SU-DHL-6 (cell line): ENCODE results near the gene ARHGAP22.

ENCODE experiments used
- EZH2phosphoT487 ChIP-seq: fragments of 200-600 bp; sonication (generic), shearing (Covaris generic); conservative IDR thresholded peaks from 2 replicates; pipeline ENCODE4 v1.6.1; 2018; ENCODE audit warnings: mild to moderate bottlenecking, antibody characterized with exemption, low read length, moderate library complexity, mixed read lengths
- TF ChIP-seq, protein P1 (sequence below): fragments of 200-600 bp; sonication (generic); IDR thresholded peaks from one replicate; pipeline ENCODE4 v1.5.1; 2017; ENCODE audit warnings: antibody characterized with exemption, mild to moderate bottlenecking, low read length, moderate library complexity; ENCODE audit not compliant: insufficient read depth, poor library complexity, severe bottlenecking

DNA sequence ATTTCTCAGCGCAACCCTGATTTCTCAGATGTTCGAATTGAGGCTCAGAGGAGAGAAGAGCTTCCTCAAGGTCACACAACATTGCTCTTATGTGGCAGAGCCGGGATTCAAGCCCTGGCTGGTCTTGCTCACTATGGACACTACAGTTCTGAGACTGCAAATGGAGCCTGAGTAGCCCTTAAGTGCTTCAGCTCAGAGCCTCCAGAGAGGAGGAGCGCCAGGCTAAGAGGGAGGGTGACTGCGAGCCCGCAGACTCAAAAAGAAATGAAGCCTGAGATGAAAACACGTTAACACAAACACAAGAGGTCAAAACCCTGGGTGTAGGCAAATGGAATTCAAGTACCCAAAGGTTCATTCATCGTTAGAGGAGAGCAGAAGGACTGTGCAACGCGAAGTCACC is 13.9 kb downstream of the ARHGAP22 start:
- TF ChIP-seq, protein P1, sequence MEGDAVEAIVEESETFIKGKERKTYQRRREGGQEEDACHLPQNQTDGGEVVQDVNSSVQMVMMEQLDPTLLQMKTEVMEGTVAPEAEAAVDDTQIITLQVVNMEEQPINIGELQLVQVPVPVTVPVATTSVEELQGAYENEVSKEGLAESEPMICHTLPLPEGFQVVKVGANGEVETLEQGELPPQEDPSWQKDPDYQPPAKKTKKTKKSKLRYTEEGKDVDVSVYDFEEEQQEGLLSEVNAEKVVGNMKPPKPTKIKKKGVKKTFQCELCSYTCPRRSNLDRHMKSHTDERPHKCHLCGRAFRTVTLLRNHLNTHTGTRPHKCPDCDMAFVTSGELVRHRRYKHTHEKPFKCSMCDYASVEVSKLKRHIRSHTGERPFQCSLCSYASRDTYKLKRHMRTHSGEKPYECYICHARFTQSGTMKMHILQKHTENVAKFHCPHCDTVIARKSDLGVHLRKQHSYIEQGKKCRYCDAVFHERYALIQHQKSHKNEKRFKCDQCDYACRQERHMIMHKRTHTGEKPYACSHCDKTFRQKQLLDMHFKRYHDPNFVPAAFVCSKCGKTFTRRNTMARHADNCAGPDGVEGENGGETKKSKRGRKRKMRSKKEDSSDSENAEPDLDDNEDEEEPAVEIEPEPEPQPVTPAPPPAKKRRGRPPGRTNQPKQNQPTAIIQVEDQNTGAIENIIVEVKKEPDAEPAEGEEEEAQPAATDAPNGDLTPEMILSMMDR, result no peak
- no peak for TF ChIP-seq EZH2phosphoT487
